Left renal cortex interstitium (tissue), 4 donors: ENCODE data around the gene LYPLA2. TPM values are rescaled to one million over a fixed set of nuclear protein-coding genes. Genes with fewer than 3 reads are reported as not detected.

Experiments
- DNase-seq, 4 donors: peaks; one replicate each; pipeline ENCODE4 v3.0.0-alpha.2; 2013; ENCODE audit warnings: low read depth in 4 of 4, low spot score in 2 of 4, missing footprints in 1 of 4
- polyA plus RNA-seq, 4 donors: library from polyadenylated mRNA; unstranded; fragments of 120-200 nt; gene quantifications; one replicate each; pipeline ENCODE4 v1.2.1, GENCODE V29; 2013; ENCODE audit not compliant: insufficient read length in 4 of 4

The LYPLA2 gene
- 10 to 100 TPM; 60.2 to 87.1 (median 75.5) TPM for polyA plus RNA-seq

DNA sequence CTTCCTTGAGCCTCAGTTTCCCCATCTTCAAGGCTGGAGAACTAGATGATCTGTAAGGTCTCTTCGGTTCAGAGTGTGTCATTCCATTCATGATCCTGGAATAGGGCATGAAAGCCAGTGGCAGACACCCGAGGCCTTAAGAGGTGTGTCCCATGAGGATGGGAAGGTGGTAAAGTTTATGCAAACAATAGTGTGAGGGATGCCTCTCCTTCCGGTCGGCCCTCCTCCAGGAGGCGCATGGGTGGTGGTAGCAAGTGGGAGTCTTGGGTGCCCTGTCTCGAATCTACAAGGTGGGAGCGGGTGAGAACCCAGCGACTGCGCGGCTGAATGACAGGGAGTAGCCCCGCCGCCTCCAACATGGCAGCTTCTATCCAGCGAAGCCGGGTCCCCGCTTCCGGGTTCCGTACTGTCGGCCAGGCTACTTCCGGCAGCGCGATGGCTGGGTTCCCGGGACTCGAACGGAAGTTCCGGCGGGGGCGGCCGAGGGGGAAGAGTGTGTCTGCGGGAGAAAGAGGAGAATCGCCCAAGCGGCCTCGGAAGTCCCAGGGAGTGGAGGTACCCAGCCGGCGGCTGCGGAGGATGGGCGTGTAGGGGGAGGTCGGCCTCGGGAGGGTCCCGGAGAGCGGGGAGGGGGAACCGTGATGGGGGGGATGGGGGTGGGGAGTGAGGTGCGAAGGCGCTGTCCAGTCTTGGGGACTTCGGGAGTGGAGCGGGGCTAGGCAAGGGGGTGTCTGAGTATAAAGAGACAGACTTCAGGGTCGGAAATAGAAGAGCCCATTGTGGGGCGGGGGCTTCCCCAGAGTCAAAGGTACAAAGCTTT lies at the start of gene LYPLA2:
TSS of gene LYPLA2 (plus strand) at position 450 of the 820 bp plus-strand sequence. CDS start 1,538 bp downstream, outside the sequence.
- peak in 3 of 4 donors; percentile 48 to 88 (median 86) for DNase-seq

GRCh38 chr1:23741609-23742008 lies 49.3 kb upstream of the LYPLA2 start:
- no peak for DNase-seq

DNA sequence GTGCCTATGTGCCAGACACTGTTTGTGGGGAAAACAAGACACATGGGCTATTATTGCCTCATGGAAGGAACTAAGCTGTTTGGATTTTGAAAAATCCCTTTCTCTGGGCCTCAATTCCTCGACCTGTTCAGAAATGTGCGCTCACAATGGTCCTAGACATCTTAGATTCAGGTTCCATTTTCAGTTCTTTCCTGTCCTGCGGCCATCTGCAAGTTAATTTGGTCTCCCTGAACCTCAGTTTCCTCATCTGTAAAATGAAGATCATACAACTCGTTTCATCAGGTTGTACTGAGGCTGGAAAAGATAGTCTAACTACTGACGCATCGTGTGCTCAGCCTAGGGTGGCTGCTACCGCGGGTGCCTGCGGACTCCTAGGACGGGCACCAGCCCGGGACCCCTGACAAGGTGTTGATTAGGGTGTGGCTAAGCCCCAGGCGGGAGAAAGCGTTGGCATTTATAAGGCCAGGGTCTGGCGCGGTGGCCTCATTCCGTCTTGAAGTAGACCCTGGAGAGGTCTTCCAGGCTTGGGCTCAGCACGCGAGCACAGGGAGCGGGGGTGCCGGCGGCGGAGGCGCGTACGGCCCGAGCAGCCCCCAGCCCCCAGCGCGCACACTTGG lies 48.2 kb upstream of the LYPLA2 start:
- peak in 1 of 4 donors; percentile 11 for DNase-seq

GRCh38 chr1:23743287-23744152 lies 47.4 kb upstream of the LYPLA2 start, which contains the start of gene ELOA:
ELOA (plus strand) TSS chr1:23743471; CDS start chr1:23743504, 33 bp downstream.
- peak in 3 of 4 donors; percentile 55 to 66 (median 62) for DNase-seq

DNA sequence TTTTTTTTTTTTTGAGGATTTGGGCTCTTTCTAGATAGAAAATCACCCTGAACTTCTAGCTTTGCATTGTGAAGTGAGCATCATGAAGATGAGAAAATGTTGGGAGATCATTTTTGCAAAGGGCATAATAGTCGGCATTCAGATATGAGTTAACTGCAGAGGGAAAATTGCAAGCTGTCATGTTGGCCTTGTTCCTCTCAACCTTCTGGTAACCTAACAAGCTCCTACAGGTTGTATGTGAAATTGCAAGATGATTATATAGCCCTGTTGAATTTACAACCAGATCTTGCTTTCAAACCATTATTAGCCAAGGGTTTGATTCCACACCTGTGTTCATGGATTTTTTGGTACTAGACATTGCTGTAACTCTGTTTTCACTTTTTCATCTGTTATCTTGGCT lies 45.4 kb upstream of the LYPLA2 start:
- no peak for DNase-seq

- no peak for DNase-seq
These were observed 42.9 kb upstream of the LYPLA2 start for GRCh38 chr1:23748016-23748415.

DNA sequence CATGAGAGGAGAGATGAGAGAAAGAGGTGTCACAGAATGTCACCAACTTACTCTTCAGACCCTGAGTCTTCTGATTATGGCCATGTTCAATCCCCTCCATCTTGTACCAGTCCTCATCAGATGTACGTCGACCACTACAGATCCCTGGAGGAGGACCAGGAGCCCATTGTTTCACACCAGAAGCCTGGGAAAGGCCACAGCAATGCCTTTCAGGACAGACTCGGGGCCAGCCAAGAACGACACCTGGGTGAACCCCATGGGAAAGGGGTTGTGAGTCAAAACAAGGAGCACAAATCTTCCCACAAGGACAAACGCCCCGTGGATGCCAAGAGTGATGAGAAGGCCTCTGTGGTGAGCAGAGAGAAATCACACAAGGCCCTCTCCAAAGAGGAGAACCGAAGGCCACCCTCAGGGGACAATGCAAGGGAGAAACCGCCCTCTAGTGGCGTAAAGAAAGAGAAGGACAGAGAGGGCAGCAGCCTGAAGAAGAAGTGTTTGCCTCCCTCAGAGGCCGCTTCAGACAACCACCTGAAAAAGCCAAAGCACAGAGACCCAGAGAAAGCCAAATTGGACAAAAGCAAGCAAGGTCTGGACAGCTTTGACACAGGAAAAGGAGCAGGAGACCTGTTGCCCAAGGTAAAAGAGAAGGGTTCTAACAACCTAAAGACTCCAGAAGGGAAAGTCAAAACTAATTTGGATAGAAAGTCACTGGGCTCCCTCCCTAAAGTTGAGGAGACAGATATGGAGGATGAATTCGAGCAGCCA lies 39.7 kb upstream of the LYPLA2 start:
- DNase-seq = peak in 1 of 4 donors; percentile 13

GRCh38 chr1:23751815-23752200 lies 39.1 kb upstream of the LYPLA2 start:
- DNase-seq = no peak

GRCh38 chr1:23752909-23753308 lies 38.0 kb upstream of the LYPLA2 start:
- DNase-seq = no peak

- no peak for DNase-seq
These were observed 34.3 kb upstream of the LYPLA2 start for GRCh38 chr1:23756676-23757075.

DNA sequence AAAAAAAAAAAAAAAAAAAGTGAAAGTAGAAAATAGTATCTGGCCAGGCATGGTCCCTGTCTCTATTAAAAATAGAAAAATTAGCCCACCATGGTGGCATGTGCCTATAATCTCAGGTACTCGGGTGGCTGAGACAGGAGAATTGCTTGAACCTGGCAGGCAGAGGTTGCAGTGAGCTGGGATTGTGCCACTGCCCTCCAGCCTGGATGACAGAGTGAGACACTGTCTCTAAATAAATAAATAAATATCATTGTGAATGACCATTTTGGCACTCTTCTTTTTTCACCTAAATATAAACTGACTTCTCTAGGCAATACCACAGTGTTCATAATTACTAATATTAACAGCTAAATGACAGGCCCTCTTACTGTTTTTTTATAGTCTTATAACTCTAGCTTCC lies 33.1 kb upstream of the LYPLA2 start:
- no peak for DNase-seq

DNA sequence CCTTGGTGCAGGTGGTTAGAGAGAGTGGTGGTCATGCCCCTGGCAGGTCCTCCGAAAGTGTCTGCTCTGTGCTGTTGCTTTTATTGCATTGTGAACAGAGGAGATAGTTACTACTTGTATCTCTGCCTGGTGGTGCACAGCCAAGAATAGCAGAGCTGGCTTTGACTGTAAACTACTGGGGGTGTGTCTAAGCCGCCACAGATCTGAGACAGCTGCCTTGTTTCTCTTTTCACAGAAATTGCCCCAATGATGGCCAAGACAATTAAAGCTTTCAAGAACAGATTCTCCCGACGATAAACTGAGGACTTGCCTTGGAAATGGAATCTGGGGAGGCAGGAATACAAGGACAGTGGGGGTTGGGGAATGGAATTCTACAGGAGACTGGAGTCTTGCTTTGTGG lies 31.7 kb upstream of the LYPLA2 start:
- DNase-seq = peak in 1 of 4 donors; percentile 20

DNA sequence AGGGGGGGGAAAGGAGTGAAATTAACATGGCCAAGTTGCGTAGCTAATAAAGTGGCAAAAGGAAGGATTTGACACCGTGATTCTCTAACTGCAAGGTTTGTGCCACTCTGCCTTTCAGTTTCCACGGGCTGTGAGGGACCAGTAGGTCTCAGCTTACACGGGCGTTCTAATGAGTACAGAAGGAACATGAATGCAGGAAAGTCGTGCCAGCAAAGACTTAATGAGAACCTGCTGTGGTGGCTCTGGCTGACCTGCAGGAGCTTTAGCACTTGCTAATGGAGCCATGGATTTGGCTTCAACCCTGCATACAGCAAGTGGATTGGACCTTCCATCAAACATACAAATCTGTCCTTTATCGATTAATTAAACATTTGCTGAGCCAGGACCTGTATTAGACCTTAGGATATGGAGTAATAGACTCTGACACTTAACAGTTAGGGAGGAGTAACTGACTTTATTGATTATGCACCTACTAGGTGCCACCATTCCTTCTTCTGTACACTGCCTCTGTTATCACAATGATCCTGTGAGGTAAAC lies 27.8 kb upstream of the LYPLA2 start:
- DNase-seq = no peak

- DNase-seq = no peak
These were observed 22.2 kb upstream of the LYPLA2 start for GRCh38 chr1:23768733-23769132.

DNA sequence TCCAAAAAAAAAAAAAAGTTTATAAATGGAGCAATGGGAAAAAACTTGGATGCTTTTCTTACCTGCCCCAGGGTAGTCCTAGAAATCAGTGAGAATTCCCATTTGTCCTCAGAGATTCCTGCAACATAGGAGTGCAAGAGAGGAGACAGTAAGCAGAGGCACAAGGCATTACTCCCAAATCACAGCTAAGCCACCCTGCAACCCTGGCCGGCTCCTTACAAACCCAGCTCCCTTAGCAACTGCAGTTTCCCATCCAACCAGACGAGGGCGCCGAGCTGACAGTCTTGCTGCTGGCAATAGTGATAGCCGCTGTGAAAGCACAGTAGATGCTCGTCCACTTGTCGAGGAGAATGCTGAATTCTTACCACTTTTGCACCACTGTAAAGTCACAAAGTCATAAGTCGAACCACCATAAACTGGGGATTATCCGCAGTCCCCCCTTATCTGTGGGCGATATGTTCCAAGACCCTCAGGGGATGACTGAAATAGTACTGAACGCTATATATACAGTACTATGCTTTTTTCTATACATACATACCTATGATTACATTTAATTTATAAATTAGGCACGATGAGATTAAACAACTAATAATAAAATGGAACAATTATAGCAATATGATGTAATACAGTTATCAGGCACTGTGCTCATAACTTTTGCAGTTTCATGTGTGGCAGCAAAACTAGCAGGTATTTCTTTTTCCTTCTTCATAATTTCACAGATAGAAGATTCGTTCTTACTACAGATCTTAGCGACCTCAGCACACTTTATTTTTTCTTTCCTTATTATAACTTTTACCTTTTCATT lies 18.7 kb upstream of the LYPLA2 start:
- DNase-seq = peak in 1 of 4 donors; percentile 77

DNA sequence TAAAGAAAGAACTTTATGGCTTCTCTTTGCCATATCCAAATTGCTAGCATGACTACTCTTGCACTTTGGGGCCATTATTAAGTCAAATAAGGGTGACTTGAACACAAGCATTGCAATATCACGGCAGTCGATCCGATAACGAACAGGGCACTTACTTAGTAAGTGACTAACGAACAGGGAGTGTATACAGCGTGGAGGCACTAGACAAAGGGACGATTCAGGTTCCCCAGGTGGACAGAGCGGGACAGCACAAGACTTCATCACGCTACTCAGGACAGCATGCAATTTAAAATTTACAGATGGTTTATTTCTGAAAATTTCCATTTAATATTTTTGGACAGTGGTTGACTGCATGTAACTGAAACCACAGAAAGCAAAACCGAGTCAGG lies 18.1 kb upstream of the LYPLA2 start:
- DNase-seq = no peak

DNA sequence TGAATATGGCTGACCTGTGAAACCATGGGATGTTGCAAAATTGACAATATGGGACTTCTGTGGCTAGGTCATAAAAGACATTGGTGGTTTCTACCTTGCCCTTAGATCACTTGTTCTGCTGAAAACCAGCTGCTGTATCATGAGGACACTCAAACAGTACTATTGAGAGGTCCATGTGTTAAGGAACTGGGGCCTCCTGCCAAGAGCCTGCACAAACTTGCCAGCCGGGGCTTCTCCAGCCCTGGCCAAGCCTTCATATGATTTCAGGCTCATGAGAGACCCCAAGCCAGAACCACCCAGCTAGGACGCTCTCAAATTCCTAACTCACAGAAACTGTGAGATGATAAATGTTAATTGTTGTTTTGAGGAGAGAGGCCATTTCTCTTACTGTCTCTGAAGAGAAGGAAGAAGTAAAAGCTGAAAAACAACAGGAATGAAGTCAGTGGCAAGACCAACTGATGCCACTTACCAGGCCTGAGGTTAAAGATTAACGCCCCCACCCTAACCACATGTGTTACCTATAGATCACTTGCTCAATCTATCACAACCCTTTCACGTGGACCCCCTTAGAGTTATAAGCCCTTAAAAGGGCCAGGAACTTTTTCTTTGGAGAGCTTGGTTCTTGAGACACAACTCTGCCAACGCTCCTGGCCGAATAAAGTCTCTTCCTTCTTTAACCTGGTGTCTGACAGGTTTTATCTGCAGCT lies 16.6 kb upstream of the LYPLA2 start:
- DNase-seq = no peak

DNA sequence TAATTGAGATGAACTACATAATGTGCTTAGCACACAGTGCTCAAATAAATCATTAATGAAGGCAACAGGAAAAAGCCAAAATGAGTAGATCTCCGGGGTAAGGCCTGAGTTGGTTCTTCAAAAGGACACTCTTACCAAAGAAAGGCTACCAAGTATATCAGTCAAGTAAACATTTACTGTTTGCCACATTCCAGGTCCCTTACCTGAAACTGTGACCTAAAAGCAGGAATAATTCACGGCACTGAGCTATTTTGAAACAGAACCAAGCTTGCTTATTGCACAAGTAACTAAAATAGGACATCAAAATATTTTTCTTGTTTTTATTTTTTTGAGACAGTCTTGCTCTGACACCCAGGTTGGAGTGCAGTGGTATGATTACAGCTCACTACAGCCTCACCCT lies 14.7 kb upstream of the LYPLA2 start:
- DNase-seq = no peak
